ENCODE results near the gene MICU1. TPM values are rescaled to one million over a fixed set of nuclear protein-coding genes. Genes with fewer than 3 reads are reported as not detected.

Gene MICU1
- total RNA-seq, 4 donors from 2014 or later: 14.6 to 22.2 (median 20.1) TPM

- no peaks in the 10 kb centered on the region for H3K4me1 ChIP-seq
- WGBS, 2 donors: 82 to 85% methylated on average over 2 of the region's 2 CpGs
- H3K27me3 ChIP-seq: peaks cover 0 to 4% (median 0%) of the 10 kb centered on the region in 4 donors
Observed at GRCh38 chr10:72645263-72645858, 19.5 kb upstream of the MICU1 start.

GRCh38 chr10:72642318-72642717 lies 16.4 kb upstream of the MICU1 start:
- intact Hi-C loops (cut with DNase I): no loop called here
- H3K4me3 ChIP-seq: no peak overlapping the region
- DNase-seq: no peak
- H3K4me1 ChIP-seq: peaks cover 0 to 1% (median 0%) of the 10 kb centered on the region in 3 donors
- no peaks in the 10 kb centered on the region for H3K9me3 ChIP-seq
- TF ChIP-seq CTCF (IDR thresholded peaks at IDR 0.05) (no peak), POLR2A (IDR thresholded peaks at IDR 0.05) (no peak)
- 90 to 97% methylated on average over 5 of the region's 5 CpGs for WGBS, 2 donors
- H3K27ac ChIP-seq: no peak overlapping the region
- no peaks in the 10 kb centered on the region for H3K36me3 ChIP-seq
- H3K27me3 ChIP-seq: peaks cover 0 to 4% (median 0%) of the 10 kb centered on the region in 4 donors

More at GRCh38 chr10:72645263-72645858, 19.5 kb upstream of the MICU1 start:
- Histone ChIP-seq H3K9me3 (no peaks in the 10 kb centered on the region), H3K27ac (no peak overlapping the region), H3K36me3 (no peaks in the 10 kb centered on the region), H3K4me3 (no peak overlapping the region)
- no peak for TF ChIP-seq POLR2A (IDR thresholded peaks at IDR 0.05)
- no peak for TF ChIP-seq CTCF (IDR thresholded peaks at IDR 0.05)
- intact Hi-C loops (cut with DNase I): no loop called here
- no peak for DNase-seq

- 81 to 87% methylated on average over 5 of the region's 5 CpGs for WGBS, 2 donors
- peaks cover 0 to 4% (median 0%) of the 10 kb centered on the region in 4 donors for H3K27me3 ChIP-seq
- no peaks in the 10 kb centered on the region for H3K36me3 ChIP-seq
- no peak overlapping the region for H3K4me3 ChIP-seq
- intact Hi-C loops (cut with DNase I): no loop called here
- TF ChIP-seq POLR2A (IDR thresholded peaks at IDR 0.05): no peak
- TF ChIP-seq CTCF (IDR thresholded peaks at IDR 0.05): no peak
- DNase-seq: no peak
- H3K9me3 ChIP-seq: no peaks in the 10 kb centered on the region
- no peak overlapping the region for H3K27ac ChIP-seq
- peaks cover 0 to 3% (median 0%) of the 10 kb centered on the region in 3 donors for H3K4me1 ChIP-seq
Observed at GRCh38 chr10:72639441-72639873, 13.6 kb upstream of the MICU1 start.

GRCh38 chr10:72638586-72639440 lies 12.9 kb upstream of the MICU1 start:
- Histone ChIP-seq H3K27me3 (peaks cover 0 to 4% (median 0%) of the 10 kb centered on the region in 4 donors), H3K4me3 (no peak overlapping the region), H3K9me3 (no peaks in the 10 kb centered on the region), H3K36me3 (no peaks in the 10 kb centered on the region), H3K27ac (no peak overlapping the region), H3K4me1 (peaks cover 0 to 3% (median 0%) of the 10 kb centered on the region in 3 donors)
- TF ChIP-seq CTCF (IDR thresholded peaks at IDR 0.05) (no peak), POLR2A (IDR thresholded peaks at IDR 0.05) (no peak)
- DNase-seq: no peak
- 35 to 54% methylated on average over 2 of the region's 4 CpGs for WGBS, 2 donors
- intact Hi-C loops (cut with DNase I): no loop called here

- Histone ChIP-seq H3K4me1 (peaks cover 0 to 3% (median 0%) of the 10 kb centered on the region in 3 donors), H3K27ac (no peak overlapping the region), H3K27me3 (peaks cover 0 to 4% (median 0%) of the 10 kb centered on the region in 4 donors), H3K36me3 (no peaks in the 10 kb centered on the region), H3K4me3 (no peak overlapping the region), H3K9me3 (no peaks in the 10 kb centered on the region)
- intact Hi-C loops (cut with DNase I): no loop called here
- DNase-seq: no peak
- WGBS, 2 donors: 31 to 43% methylated on average over 4 of the region's 4 CpGs
- no peak for TF ChIP-seq CTCF (IDR thresholded peaks at IDR 0.05)
- TF ChIP-seq POLR2A (IDR thresholded peaks at IDR 0.05): no peak
Observed at GRCh38 chr10:72637398-72637857, 11.5 kb upstream of the MICU1 start.
